GM12873 (cell line): ENCODE results near the gene RSRC1.

Experiments used
- CTCF ChIP-seq: IDR thresholded peaks from 2 replicates; pipeline ENCODE4 v1.5.1; 2012; ENCODE audit warnings: low read depth, mild to moderate bottlenecking, moderate library complexity, low read length, control low read depth; ENCODE audit not compliant: insufficient read depth; ENCODE audit errors: missing control alignments

Gene RSRC1

GRCh38 chr3:158460926-158461325, 351.0 kb downstream of the RSRC1 start:
- TF ChIP-seq CTCF: no peak

GRCh38 chr3:158463556-158463955, 353.7 kb downstream of the RSRC1 start:
- no peak for TF ChIP-seq CTCF

- no peak for TF ChIP-seq CTCF
These were observed 355.2 kb downstream of the RSRC1 start for GRCh38 chr3:158465074-158465473.

- no peak for TF ChIP-seq CTCF
These were observed 361.2 kb downstream of the RSRC1 start for GRCh38 chr3:158470944-158471638.

- TF ChIP-seq CTCF: no peak
These were observed 361.9 kb downstream of the RSRC1 start for GRCh38 chr3:158471639-158472294.

GRCh38 chr3:158479051-158479450, 369.2 kb downstream of the RSRC1 start:
- no peak for TF ChIP-seq CTCF

GRCh38 chr3:158483701-158484235, 373.9 kb downstream of the RSRC1 start:
- no peak for TF ChIP-seq CTCF
